H1 (cell line): ENCODE measurements around the gene PRKN. TPM values are rescaled to one million over a fixed set of nuclear protein-coding genes. Genes with fewer than 3 reads are reported as not detected.

Experiments
- CTCF ChIA-PET: fragments of 300-600 bp; sonication (Branson Sonifier 250); formaldehyde crosslinking; loops from one replicate; lab custom pipeline; 2021; ENCODE audit not compliant: partially characterized antibody; lab: Charles Lee
- POLR2A ChIA-PET: fragments of 300-600 bp; sonication (Branson Sonifier 250); formaldehyde crosslinking; loops from one replicate; lab custom pipeline; 2021; ENCODE audit warnings: inconsistent platforms; ENCODE audit not compliant: partially characterized antibody; lab: Charles Lee
- DNase-seq, 2 experiments: peaks; one replicate each; pipeline versions ENCODE4 v3.0.0 to v3.0.0-alpha.2; 2010 to 2022; ENCODE audit warnings: low spot score in 2 of 2, low read depth in 1 of 2, mixed read lengths in 1 of 2
- FAIRE-seq: peaks from 2 replicates; lab custom pipeline; 2011; peaks lifted over from hg19 to GRCh38; lab: Jason Lieb, UNC
- H2AFZ ChIP-seq: 2 replicates; pipeline ENCODE4 v1.8.1; 2012; ENCODE audit warnings: low read length, inconsistent platforms
- H2AK5ac ChIP-seq: 2 replicates; pipeline ENCODE4 v1.6.1; 2013; ENCODE audit warnings: low read depth, low read length
- H2BK120ac ChIP-seq: replicated peaks from 2 replicates; pipeline ENCODE3; 2013; ENCODE audit warnings: low read depth, low read length, inconsistent platforms
- H2BK12ac ChIP-seq: 2 replicates; pipeline ENCODE4 v1.6.1; 2013; ENCODE audit warnings: low read depth, low read length
- H2BK15ac ChIP-seq: 2 replicates; pipeline ENCODE4 v1.6.1; 2013; ENCODE audit warnings: low read length
- H2BK20ac ChIP-seq: 2 replicates; pipeline ENCODE4 v1.6.1; 2013; ENCODE audit warnings: low read length
- H2BK5ac ChIP-seq: 2 replicates; pipeline ENCODE4 v1.6.1; 2013; ENCODE audit warnings: low read depth, low read length
- H3K14ac ChIP-seq: 2 replicates; pipeline ENCODE4 v1.6.1; 2013; ENCODE audit warnings: inconsistent platforms; ENCODE audit not compliant: insufficient read length
- H3K18ac ChIP-seq: 2 replicates; pipeline ENCODE4 v1.6.1; 2013; ENCODE audit warnings: low read length; ENCODE audit errors: extremely low read depth
- H3K23ac ChIP-seq: 2 replicates; pipeline ENCODE4 v1.6.1; 2013; ENCODE audit warnings: inconsistent platforms; ENCODE audit not compliant: insufficient read length
- H3K23me2 ChIP-seq: 2 replicates; pipeline ENCODE4 v1.6.1; 2013; ENCODE audit warnings: low read depth, low read length
- H3K27ac ChIP-seq: 2 replicates; pipeline ENCODE4 v1.6.1; 2011; ENCODE audit warnings: low read depth, low read length, inconsistent platforms
- H3K27me3 ChIP-seq, 4 experiments: replicated peaks in 1 of 4; 1 replicate in 1 of 4; 2 replicates in 3 of 4; pipeline versions ENCODE4 v1.6.1 to v1.8.1; 2011 to 2013; ENCODE audit warnings: low read length in 3 of 4, mild to moderate bottlenecking in 3 of 4, inconsistent platforms in 2 of 4, mixed read lengths in 2 of 4, moderate library complexity in 1 of 4; ENCODE audit not compliant: control insufficient read depth in 3 of 4, insufficient read depth in 3 of 4; ENCODE audit errors: extremely low read depth in 1 of 4
- H3K36me3 ChIP-seq, 4 experiments: 2 replicates each; pipeline versions ENCODE4 v1.6.1 to v1.8.1; 2011 to 2013; ENCODE audit warnings: mild to moderate bottlenecking in 4 of 4, low read length in 3 of 4, moderate library complexity in 2 of 4, control low read depth in 1 of 4, inconsistent platforms in 1 of 4; ENCODE audit not compliant: insufficient read depth in 4 of 4, control insufficient read depth in 2 of 4
- H3K4ac ChIP-seq: replicated peaks from 2 replicates; pipeline ENCODE3; 2013; ENCODE audit warnings: low read length, low read depth, mixed read lengths, inconsistent platforms; ENCODE audit not compliant: insufficient read length
- H3K4me1 ChIP-seq, 4 experiments: replicated peaks in 1 of 4; 1 replicate in 1 of 4; 2 replicates in 3 of 4; pipeline versions ENCODE4 v1.6.1 to v1.8.1; 2011 to 2013; ENCODE audit warnings: low read length in 3 of 4, inconsistent platforms in 2 of 4, mixed read lengths in 1 of 4; ENCODE audit not compliant: insufficient read depth in 4 of 4, control insufficient read depth in 3 of 4
- H3K4me2 ChIP-seq, 2 experiments: 2 replicates each; pipeline versions ENCODE4 v1.6.1 to v1.8.1; 2011 to 2013; ENCODE audit warnings: low read depth in 2 of 2, low read length in 2 of 2, control low read depth in 1 of 2, inconsistent platforms in 1 of 2, mild to moderate bottlenecking in 1 of 2; ENCODE audit not compliant: insufficient read depth in 1 of 2
- H3K4me3 ChIP-seq, 4 experiments: fragments of 200-600, 300-600 bp in 1 of 4; sonication (generic), shearing (Covaris generic), sonication (Bioruptor Twin) in 1 of 4; 2 replicates each; pipeline versions ENCODE4 v1.5.1 to v1.8.1; 2011 to 2016; ENCODE audit warnings: low read length in 4 of 4, low read depth in 3 of 4, control low read depth in 2 of 4, inconsistent platforms in 2 of 4, mild to moderate bottlenecking in 2 of 4, mixed read lengths in 1 of 4, moderate library complexity in 1 of 4; ENCODE audit not compliant: insufficient read depth in 2 of 4; ENCODE audit errors: extremely low read depth in 1 of 4
- H3K56ac ChIP-seq: replicated peaks from 2 replicates; pipeline ENCODE3; 2013; ENCODE audit warnings: low read depth, mild to moderate bottlenecking, mixed read lengths, low read length, inconsistent platforms; ENCODE audit not compliant: insufficient read length
- H3K79me1 ChIP-seq: 2 replicates; pipeline ENCODE4 v1.6.1; 2013; ENCODE audit warnings: low read depth, low read length, control low read depth
- H3K79me2 ChIP-seq, 2 experiments: 2 replicates each; pipeline versions ENCODE4 v1.6.1 to v1.8.1; 2012 to 2013; ENCODE audit warnings: low read length in 2 of 2, mild to moderate bottlenecking in 2 of 2, inconsistent platforms in 1 of 2; ENCODE audit not compliant: insufficient read depth in 2 of 2, control insufficient read depth in 1 of 2
- H3K9ac ChIP-seq, 4 experiments: replicated peaks in 1 of 4; 1 replicate in 1 of 4; 2 replicates in 3 of 4; pipeline versions ENCODE4 v1.6.1 to v1.8.1; 2011 to 2013; ENCODE audit warnings: low read depth in 3 of 4, low read length in 3 of 4, control low read depth in 2 of 4, mild to moderate bottlenecking in 2 of 4, moderate library complexity in 2 of 4, inconsistent platforms in 1 of 4; ENCODE audit errors: extremely low read depth in 1 of 4
- H3K9me3 ChIP-seq, 2 experiments: 2 replicates each; pipeline versions ENCODE4 v1.6.1 to v1.8.1; 2012 to 2013; ENCODE audit warnings: mild to moderate bottlenecking in 2 of 2, moderate library complexity in 2 of 2, control low read depth in 1 of 2, inconsistent platforms in 1 of 2, low read depth in 1 of 2, low read length in 1 of 2, mixed read lengths in 1 of 2; ENCODE audit not compliant: insufficient read depth in 2 of 2
- H4K20me1 ChIP-seq, 2 experiments: replicated peaks in 1 of 2; 2 replicates each; pipeline versions ENCODE3 to v1.8.1; 2011 to 2013; ENCODE audit warnings: inconsistent platforms in 2 of 2, low read length in 2 of 2, mild to moderate bottlenecking in 1 of 2; ENCODE audit not compliant: insufficient read depth in 2 of 2, control insufficient read depth in 1 of 2
- H4K5ac ChIP-seq: 2 replicates; pipeline ENCODE4 v1.6.1; 2013; ENCODE audit warnings: low read length, low read depth, mixed read lengths, inconsistent platforms; ENCODE audit not compliant: insufficient read length
- H4K8ac ChIP-seq: 2 replicates; pipeline ENCODE4 v1.8.0; 2013; ENCODE audit warnings: mild to moderate bottlenecking, moderate library complexity, low read length, inconsistent platforms; ENCODE audit not compliant: insufficient read depth; ENCODE audit errors: extremely low read depth
- H4K91ac ChIP-seq: replicated peaks from 2 replicates; pipeline ENCODE3; 2013; ENCODE audit warnings: low read length, mixed read lengths, inconsistent platforms; ENCODE audit not compliant: insufficient read length
- BCL11A ChIP-seq, 2 experiments: IDR thresholded peaks; one replicate each; pipeline ENCODE4 v1.6.1; 2011; ENCODE audit warnings: low read depth in 2 of 2, low read length in 2 of 2, mild to moderate bottlenecking in 2 of 2
- CBX8 ChIP-seq: fragments of 300-800, 300-1000 bp; sonication (generic); IDR thresholded peaks from 2 replicates; pipeline ENCODE4 v1.7.1; 2016; ENCODE audit warnings: low read depth, low read length, borderline replicate concordance
- CREB1 ChIP-seq: IDR thresholded peaks from 2 replicates; pipeline ENCODE4 v1.6.1; 2012; ENCODE audit warnings: inconsistent platforms
- E2F6 ChIP-seq: IDR thresholded peaks from 2 replicates; pipeline ENCODE4 v1.6.1; 2012; ENCODE audit warnings: inconsistent platforms
- EP300 ChIP-seq, 2 experiments: IDR thresholded peaks; 1 replicate in 1 of 2; 2 replicates in 1 of 2; pipeline ENCODE4 v1.6.1; 2011 to 2012; ENCODE audit warnings: low read depth in 2 of 2, low read length in 2 of 2, mild to moderate bottlenecking in 2 of 2, borderline replicate concordance in 1 of 2, inconsistent platforms in 1 of 2, moderate library complexity in 1 of 2
- GABPA ChIP-seq: IDR thresholded peaks from 2 replicates; pipeline ENCODE4 v1.6.1; 2011; ENCODE audit warnings: mild to moderate bottlenecking, low read length, moderate library complexity, borderline replicate concordance; ENCODE audit not compliant: insufficient read depth
- HDAC6 ChIP-seq: IDR thresholded peaks from one replicate; pipeline ENCODE4 v1.7.1; 2012; ENCODE audit warnings: low read depth, mild to moderate bottlenecking, inconsistent platforms, low read length, moderate library complexity
- MAX ChIP-seq: IDR thresholded peaks from 2 replicates; pipeline ENCODE4 v1.6.1; 2012; ENCODE audit warnings: inconsistent platforms
- RNF2 ChIP-seq: fragments of 200-900, 300-1000 bp; sonication (generic); IDR thresholded peaks from 2 replicates; pipeline ENCODE4 v1.7.1; 2016; ENCODE audit warnings: borderline replicate concordance, low read depth, mild to moderate bottlenecking, antibody characterized with exemption, low read length; ENCODE audit not compliant: poor library complexity, severe bottlenecking; ENCODE audit errors: missing control alignments
- SP4 ChIP-seq: IDR thresholded peaks from 2 replicates; pipeline ENCODE4 v1.6.1; 2012; ENCODE audit warnings: low read length, inconsistent platforms
- USF2 ChIP-seq: IDR thresholded peaks from 2 replicates; pipeline ENCODE4 v1.6.1; 2011; ENCODE audit warnings: low read length, improper control_type of control experiment
- YY1 ChIP-seq: IDR thresholded peaks from 2 replicates; pipeline ENCODE4 v1.6.1; 2011; ENCODE audit warnings: low read depth, mild to moderate bottlenecking, low read length
- WGBS, 2 experiments: shearing (Covaris generic) in 1 of 2; methylation state at CpG; one replicate each; pipeline versions ENCODE4 v1.1.6 to v1.1.7; 2013 to 2015; ENCODE audit warnings: low lambda C conversion rate in 2 of 2, mixed read lengths in 2 of 2, inconsistent platforms in 1 of 2, low coverage in 1 of 2, missing lambda C conversion rate in 1 of 2; ENCODE audit not compliant: insufficient replicate concordance in 2 of 2, insufficient coverage in 1 of 2, insufficient read length in 1 of 2; ENCODE audit errors: extremely low coverage in 1 of 2, missing lambda C conversion rate in 1 of 2; 5-methylcytosine and 5-hydroxymethylcytosine counted together
- polyA plus RNA-seq, 7 experiments: library from polyadenylated mRNA; depleted of rRNA in 3 of 7; stranded (reverse) in 5 of 7; unstranded in 2 of 7; fragments of >200 nt in 5 of 7; fragments of 200-250 nt in 2 of 7; gene quantifications; 1 replicate in 5 of 7; 2 replicates in 1 of 7; 4 replicates in 1 of 7; pipeline versions ENCODE4 v1.2.1 to v1.2.3, GENCODE V29; 2011 to 2013; ENCODE audit warnings: missing spikeins in 2 of 7, mixed read lengths in 2 of 7
- total RNA-seq: library from RNA; stranded (reverse); fragmentation: NEBNext Ultra II Directional; extraction: Animal tissue kit (Norgen Biotek cat#: 25700); gene quantifications from 2 replicates; pipeline ENCODE4 v1.2.1, GENCODE V29; 2021

Gene PRKN
- total and polyA plus RNA-seq, 2 of the 8 experiments (the other 6 are each of a cell fraction or from before 2014, with no cell fraction given): 0.13 to 0.29 TPM

DNA sequence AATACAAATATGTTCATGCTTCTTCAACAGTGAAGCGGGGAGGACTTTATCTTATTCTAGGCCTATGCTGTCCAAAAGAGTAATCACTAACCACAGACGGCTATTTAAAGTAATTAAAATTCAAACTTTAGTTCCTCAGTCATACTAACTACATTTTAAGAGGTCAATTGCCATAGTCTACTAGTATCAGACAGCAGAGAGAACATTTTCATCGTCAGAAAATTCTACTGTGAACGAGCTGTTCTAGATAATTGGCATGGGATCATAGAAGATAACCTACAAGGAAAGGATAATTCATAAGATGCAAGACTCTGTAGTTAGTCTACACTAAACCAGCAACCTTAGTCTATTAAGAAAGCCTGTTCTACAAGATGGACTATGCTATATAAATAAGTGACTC lies 44.4 kb downstream of the PRKN start:
- H2BK5ac ChIP-seq: no peak overlapping the region
- POLR2A ChIA-PET: no interaction called here
- no peak overlapping the region for H2BK12ac ChIP-seq
- H3K36me3 ChIP-seq: no peaks in the 10 kb centered on the region
- H3K79me2 ChIP-seq: no peaks in the 10 kb centered on the region
- H4K8ac ChIP-seq: no peak overlapping the region
- no peaks in the 10 kb centered on the region for H3K23me2 ChIP-seq
- no peak overlapping the region for H2AFZ ChIP-seq
- no peaks in the 10 kb centered on the region for H4K20me1 ChIP-seq
- no peak overlapping the region for H3K14ac ChIP-seq
- H3K23ac ChIP-seq: no peak overlapping the region
- no peaks in the 10 kb centered on the region for H3K27me3 ChIP-seq
- no peak overlapping the region for H3K4ac ChIP-seq
- H4K91ac ChIP-seq: no peak overlapping the region
- H2BK20ac ChIP-seq: no peak overlapping the region
- CTCF ChIA-PET: no interaction called here
- no peak overlapping the region for H3K9ac ChIP-seq
- H3K4me3 ChIP-seq: no peak overlapping the region
- no peak overlapping the region for H3K27ac ChIP-seq
- 0 out of 4 replicates have a peak, but pooled peaks cover 0 to 3% of the 10 kb centered on the region in 2 experiments for H3K9me3 ChIP-seq
- H3K4me2 ChIP-seq: no peak overlapping the region
- no peaks in the 10 kb centered on the region for H3K79me1 ChIP-seq
- H4K5ac ChIP-seq: no peak overlapping the region
- DNase-seq (no peak), FAIRE-seq (no peak)
- no peaks in the 10 kb centered on the region for H3K4me1 ChIP-seq
- H2AK5ac ChIP-seq: no peak overlapping the region
- no peak overlapping the region for H2BK15ac ChIP-seq
- no peak overlapping the region for H3K18ac ChIP-seq
- 96% methylated on average over 4 of the region's 4 CpGs; no CpG with 5 or more reads in 1 of the 2 experiments for whole genome bisulfite sequencing, 2 experiments
- no peak overlapping the region for H2BK120ac ChIP-seq
- H3K56ac ChIP-seq: no peak overlapping the region
- no peak for TF ChIP-seq CREB1
- no peak for TF ChIP-seq MAX
- TF ChIP-seq CBX8: no peak
- no peak for TF ChIP-seq SP4
- no peak for TF ChIP-seq USF2
- no peak for TF ChIP-seq E2F6
- no peak for TF ChIP-seq RNF2
- TF ChIP-seq GABPA: no peak
- TF ChIP-seq BCL11A (IDR thresholded peaks at IDR 0.05; ENCODE audit: low read depth in 2 of 2, low read length in 2 of 2): no peak
- no peak for TF ChIP-seq HDAC6
- TF ChIP-seq YY1: no peak
- TF ChIP-seq EP300 (IDR thresholded peaks at IDR 0.05; ENCODE audit: borderline replicate concordance in 1 of 2, low read depth in 2 of 2, low read length in 2 of 2): no peak
